Right ventricle myocardium superior (tissue), 1 donor: Measurements from ENCODE around the gene TTC7B. TPM values are rescaled to one million over a fixed set of nuclear protein-coding genes. Genes with fewer than 3 reads are reported as not detected.

ENCODE experiments used
- ATAC-seq: fragments of 200-7000 bp; cut with Tn5 transposase; one replicate; pipeline ENCODE4 v1.9.1; 2020; ENCODE audit warnings: mild to moderate bottlenecking; ENCODE audit not compliant: poor library complexity
- DNase-seq: peaks from one replicate; pipeline ENCODE4 v3.0.0-alpha.2; 2020
- intact Hi-C: fragments of 100-400 bp; cut with DNase I; formaldehyde crosslinking; loops from one replicate; pipeline ENCODE4 v1.11.2; 2022
- total RNA-seq: library from RNA; stranded (reverse); fragmentation: NEBNext Ultra II Directional; extraction: Animal tissue kit (Norgen Biotek cat#: 25700); gene quantifications from one replicate; pipeline ENCODE4 v1.2.1, GENCODE V29; 2021
- donor health status: DM: no; HTN: yes; CAD: no; lungs with severe emphysema.

Gene TTC7B
- total RNA-seq, 1 donor from 2014 or later = 60.3 TPM

- intact Hi-C loops = loop anchor here (5.0 kb wide), 1 partner anchor 65 kb away; no protein-coding TSS in a partner anchor
- peak; percentile 12 for ATAC-seq
- no peak for DNase-seq
Measured at GRCh38 chr14:90512329-90512991, 303.8 kb downstream of the TTC7B start.

- ATAC-seq (no peak), DNase-seq (no peak)
- intact Hi-C loops = loop anchor here (5.0 kb wide), 1 partner anchor 65 kb away; no protein-coding TSS in a partner anchor
Measured at GRCh38 chr14:90511795-90512328, 304.4 kb downstream of the TTC7B start.

- ATAC-seq = no peak
- no peak for DNase-seq
- intact Hi-C loops = loop anchor here (5.0 kb wide), 1 partner anchor 66 kb away; no protein-coding TSS in a partner anchor
Measured at GRCh38 chr14:90511252-90511651, 305.0 kb downstream of the TTC7B start.

GRCh38 chr14:90510159-90510558 lies 306.1 kb downstream of the TTC7B start:
- peak; percentile 86 for DNase-seq
- peak; percentile 73 for ATAC-seq
- intact Hi-C loops = loop anchor here (5.0 kb wide), 1 partner anchor 67 kb away; no protein-coding TSS in a partner anchor

- ATAC-seq = no peak
- intact Hi-C loops = no loop called here
- no peak for DNase-seq
Measured at GRCh38 chr14:90509403-90509802, 306.8 kb downstream of the TTC7B start.

- ATAC-seq (no peak), DNase-seq (no peak)
- intact Hi-C loops = no loop called here
Measured at GRCh38 chr14:90508536-90509254, 307.5 kb downstream of the TTC7B start.

GRCh38 chr14:90508036-90508435 lies 308.2 kb downstream of the TTC7B start:
- no peak for ATAC-seq
- DNase-seq = no peak
- intact Hi-C loops = no loop called here

GRCh38 chr14:90507428-90507827 lies 308.8 kb downstream of the TTC7B start:
- no peak for ATAC-seq
- no peak for DNase-seq
- intact Hi-C loops = no loop called here

GRCh38 chr14:90506748-90507147 lies 309.5 kb downstream of the TTC7B start:
- DNase-seq (no peak), ATAC-seq (no peak)
- intact Hi-C loops = no loop called here

GRCh38 chr14:90505531-90505930 lies 310.7 kb downstream of the TTC7B start:
- ATAC-seq (no peak), DNase-seq (no peak)
- intact Hi-C loops = no loop called here

- ATAC-seq (no peak), DNase-seq (no peak)
- intact Hi-C loops = no loop called here
Measured at GRCh38 chr14:90504643-90505042, 311.6 kb downstream of the TTC7B start.

- peak; percentile 25 for ATAC-seq
- no peak for DNase-seq
- intact Hi-C loops = no loop called here
Measured at GRCh38 chr14:90503582-90503981, 312.6 kb downstream of the TTC7B start.

- ATAC-seq = no peak
- intact Hi-C loops = no loop called here
- DNase-seq = no peak
Measured at GRCh38 chr14:90502760-90503159, 313.5 kb downstream of the TTC7B start.

- DNase-seq = no peak
- ATAC-seq = peak; percentile 28
Measured at GRCh38 chr14:90500665-90501370, 315.4 kb downstream of the TTC7B start.

GRCh38 chr14:90499908-90500664 lies 316.1 kb downstream of the TTC7B start:
- DNase-seq (no peak), ATAC-seq (no peak)
- intact Hi-C loops = no loop called here

More at GRCh38 chr14:90500665-90501370, 315.4 kb downstream of the TTC7B start:
- intact Hi-C loops = no loop called here

- DNase-seq = no peak
- ATAC-seq = no peak
- intact Hi-C loops = no loop called here
Measured at GRCh38 chr14:90499121-90499520, 317.1 kb downstream of the TTC7B start.

- intact Hi-C loops = no loop called here
- ATAC-seq = no peak
- DNase-seq = no peak
Measured at GRCh38 chr14:90498198-90498597, 318.0 kb downstream of the TTC7B start.

GRCh38 chr14:90496379-90496778 lies 319.9 kb downstream of the TTC7B start:
- intact Hi-C loops = no loop called here
- no peak for ATAC-seq
- DNase-seq = no peak
